Lower leg skin (tissue), 4 donors: ENCODE data around the gene RASGRP2. TPM values are rescaled to one million over a fixed set of nuclear protein-coding genes. Genes with fewer than 3 reads are reported as not detected.

Source experiments
- DNase-seq, 2 donors: peaks; one replicate each; pipeline ENCODE4 v3.0.0-alpha.2; 2019; ENCODE audit warnings: low spot score in 2 of 2
- H3K4me3 ChIP-seq: fragments of 200-600 bp; sonication (generic); 2 replicates; pipeline ENCODE4 v1.5.1; 2017; ENCODE audit warnings: mild to moderate bottlenecking, low read depth; ENCODE audit not compliant: poor library complexity, severe bottlenecking
- CTCF ChIP-seq, 3 donors: fragments of 450-650 bp; IDR thresholded peaks; one replicate each; pipeline ENCODE4 v1.5.1; 2016; ENCODE audit warnings: antibody characterized with exemption in 3 of 3, mild to moderate bottlenecking in 3 of 3, moderate library complexity in 2 of 3
- POLR2A ChIP-seq, 2 donors: fragments of 450-650 bp; IDR thresholded peaks; one replicate each; pipeline ENCODE4 v1.6.1; 2016 to 2017; ENCODE audit warnings: antibody characterized with exemption in 2 of 2, mild to moderate bottlenecking in 1 of 2, moderate library complexity in 1 of 2
- WGBS, 2 donors: methylation state at CpG; one replicate each; pipeline ENCODE4 v1.1.5; 2018; 5-methylcytosine and 5-hydroxymethylcytosine counted together
- intact Hi-C: fragments of 100-400 bp; cut with DNase I; formaldehyde crosslinking; loops from one replicate; pipeline ENCODE4 v1.15.0; 2023; ENCODE audit warnings: low total_unique reads
- total RNA-seq, 4 donors: library from RNA; depleted of rRNA; stranded (reverse); fragments of >200 nt; gene quantifications; one replicate each; pipeline ENCODE4 v1.1.0, GENCODE V29; 2016

Gene RASGRP2
- total RNA-seq, 4 donors from 2014 or later = 1.1 to 10.0 (median 5.0) TPM

GRCh38 chr11:64759722-64760719 is 16.1 kb upstream of the RASGRP2 start, which contains the start of gene PYGM:
TSS of gene PYGM (minus strand) at chr11:64759974. CDS start at chr11:64759898, 76 bp downstream.
- TF ChIP-seq CTCF (IDR thresholded peaks at IDR 0.05) = no peak
- no peak for TF ChIP-seq POLR2A (IDR thresholded peaks at IDR 0.05)
- intact Hi-C loops = no loop called here
- WGBS, 2 donors = 49 to 58% methylated on average over 23 to 24 of the region's 24 CpGs
- no peak for DNase-seq
- H3K4me3 ChIP-seq = no peak within 1 kb of the TSS

DNA sequence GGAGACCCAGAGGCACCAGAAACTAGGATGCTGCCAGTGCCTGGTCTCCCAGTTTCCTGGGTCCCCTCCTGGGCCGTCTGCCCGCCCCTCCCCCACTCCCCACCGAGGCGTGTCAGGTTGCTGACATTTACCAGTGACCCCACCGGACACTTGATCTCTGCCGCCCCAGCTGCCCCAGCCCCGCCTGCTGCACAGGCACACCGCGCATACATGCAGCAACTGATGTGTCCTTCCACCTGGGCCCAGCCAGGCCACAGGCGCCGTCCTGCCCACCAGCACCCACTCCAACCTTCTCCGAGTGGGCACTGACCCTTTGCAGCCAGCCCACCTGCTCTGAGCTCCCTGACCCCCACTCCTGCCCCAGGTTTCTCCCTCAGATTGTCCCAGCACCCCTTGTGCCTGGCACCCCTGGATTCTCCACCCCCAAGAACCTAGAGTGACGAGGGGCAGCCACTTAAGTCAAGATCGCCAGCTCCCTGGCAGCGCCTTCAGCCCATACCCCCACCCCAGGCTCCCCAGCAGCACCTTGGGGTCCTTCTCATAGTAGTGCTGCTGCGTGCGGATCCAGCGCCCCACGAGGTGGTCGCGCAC is 15.3 kb upstream of the RASGRP2 start:
- DNase-seq = no peak
- intact Hi-C loops = no loop called here
- 68 to 76% methylated on average over 20 to 21 of the region's 21 CpGs for WGBS, 2 donors
- no peak for TF ChIP-seq POLR2A (IDR thresholded peaks at IDR 0.05)
- no peak for TF ChIP-seq CTCF (IDR thresholded peaks at IDR 0.05)
- H3K4me3 ChIP-seq = no peak overlapping the region

DNA sequence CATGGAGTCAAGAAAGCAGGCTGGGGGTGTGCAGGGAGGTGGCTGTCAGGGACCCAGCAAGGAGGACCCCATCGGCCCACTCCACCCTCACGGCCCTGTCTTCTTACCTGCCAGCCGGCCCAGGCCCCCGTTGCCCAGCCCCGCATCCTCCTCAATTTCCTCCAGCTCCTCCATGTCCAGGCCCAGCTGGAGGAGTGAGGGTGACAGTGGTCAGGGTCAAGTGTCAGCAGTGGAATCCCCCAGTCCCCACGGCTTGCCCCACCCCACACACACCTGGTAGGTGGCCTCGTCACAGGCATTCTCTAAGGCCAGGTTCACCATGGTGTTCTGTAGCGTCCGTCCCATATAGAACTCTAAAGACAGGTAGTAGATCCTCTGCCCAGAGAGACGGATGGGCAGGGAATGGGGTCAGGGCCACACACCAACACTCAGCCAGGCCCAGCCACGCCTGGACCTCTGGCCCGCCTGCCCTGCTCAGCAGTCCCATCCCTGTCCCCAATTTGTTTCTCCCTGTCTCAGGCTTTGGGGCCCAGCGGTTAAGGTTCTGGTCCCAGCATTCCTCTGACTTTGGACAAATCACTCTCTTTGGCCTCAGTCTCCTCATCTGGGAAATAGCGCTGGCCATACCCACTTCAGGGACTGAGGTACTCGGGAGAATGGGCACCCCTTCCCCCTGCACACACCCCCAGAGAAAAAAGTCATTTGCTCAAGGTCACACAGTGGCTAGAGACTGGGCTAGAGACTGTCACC is 14.6 kb upstream of the RASGRP2 start:
- no peak overlapping the region for H3K4me3 ChIP-seq

GRCh38 chr11:64757549-64758329 is 13.8 kb upstream of the RASGRP2 start:
- H3K4me3 ChIP-seq = no peak overlapping the region
- no peak for TF ChIP-seq CTCF (IDR thresholded peaks at IDR 0.05)
- no peak for TF ChIP-seq POLR2A (IDR thresholded peaks at IDR 0.05)
- intact Hi-C loops = no loop called here
- DNase-seq = peak in 1 of 2 donors; percentile 83
- WGBS, 2 donors = 85 to 90% methylated on average over 17 to 18 of the region's 19 CpGs

More for the DNA sequence above, 14.6 kb upstream of the RASGRP2 start:
- DNase-seq = no peak
- intact Hi-C loops = no loop called here
- 84 to 85% methylated on average over 13 to 15 of the region's 15 CpGs for WGBS, 2 donors
- TF ChIP-seq CTCF (IDR thresholded peaks at IDR 0.05) (no peak), POLR2A (IDR thresholded peaks at IDR 0.05) (no peak)
